Endodermal cell (in vitro differentiated cells): Measurements from ENCODE around the gene FRMD3. TPM values are rescaled to one million over a fixed set of nuclear protein-coding genes. Genes with fewer than 3 reads are reported as not detected.

Source experiments
- DNase-seq: peaks from one replicate; pipeline ENCODE4 v3.0.0-alpha.2; 2017
- H3K27ac ChIP-seq: 2 replicates; pipeline ENCODE4 v1.5.1; 2013; ENCODE audit warnings: mild to moderate bottlenecking, low read depth, low read length, moderate library complexity
- H3K27me3 ChIP-seq: 2 replicates; pipeline ENCODE4 v1.6.1; 2013; ENCODE audit warnings: mild to moderate bottlenecking, low read length, moderate library complexity; ENCODE audit not compliant: insufficient read depth, control insufficient read depth, poor library complexity, severe bottlenecking
- H3K36me3 ChIP-seq: 2 replicates; pipeline ENCODE4 v1.7.0; 2013; ENCODE audit warnings: mild to moderate bottlenecking, low read length, moderate library complexity; ENCODE audit not compliant: control insufficient read depth, insufficient read depth
- H3K4me1 ChIP-seq: one replicate; pipeline ENCODE4 v1.7.0; 2013; ENCODE audit warnings: low read length; ENCODE audit not compliant: control insufficient read depth, insufficient read depth
- H3K4me3 ChIP-seq: 2 replicates; pipeline ENCODE4 v1.5.1; 2013; ENCODE audit warnings: mild to moderate bottlenecking, low read length, moderate library complexity
- H3K9ac ChIP-seq: 2 replicates; pipeline ENCODE4 v1.6.1; 2013; ENCODE audit warnings: mild to moderate bottlenecking, low read length, moderate library complexity; ENCODE audit not compliant: poor library complexity, severe bottlenecking; ENCODE audit errors: extremely low read depth
- H3K9me3 ChIP-seq: 2 replicates; pipeline ENCODE4 v1.6.1; 2013; ENCODE audit warnings: mild to moderate bottlenecking, low read length, moderate library complexity; ENCODE audit not compliant: control insufficient read depth
- H3K27ac Mint-ChIP-seq: 2 replicates; pipeline ENCODE4 v1.8.0; 2020; ENCODE audit warnings: mixed read lengths
- H3K27me3 Mint-ChIP-seq: 2 replicates; pipeline ENCODE4 v1.8.0; 2021; ENCODE audit warnings: mild to moderate bottlenecking, mixed read lengths; ENCODE audit not compliant: insufficient read depth
- H3K36me3 Mint-ChIP-seq: 2 replicates; pipeline ENCODE4 v1.8.0; 2020; ENCODE audit warnings: low read depth, mixed read lengths
- H3K4me1 Mint-ChIP-seq: 2 replicates; pipeline ENCODE4 v1.8.0; 2020; ENCODE audit warnings: mixed read lengths
- H3K4me3 Mint-ChIP-seq: 2 replicates; pipeline ENCODE4 v1.8.0; 2020; ENCODE audit warnings: mild to moderate bottlenecking, moderate library complexity, mixed read lengths
- H3K9me3 Mint-ChIP-seq: 2 replicates; pipeline ENCODE4 v1.8.0; 2020; ENCODE audit warnings: mild to moderate bottlenecking, mixed read lengths
- CTCF ChIP-seq: fragments of 200-600 bp; sonication (generic); conservative IDR thresholded peaks from 2 replicates; pipeline ENCODE4 v1.5.0; 2021; ENCODE audit warnings: antibody characterized with exemption, mild to moderate bottlenecking
- WGBS, 2 experiments: methylation state at CpG; one replicate each; pipeline versions ENCODE4 v1.1.5 to v1.1.7; 2013; ENCODE audit warnings: missing lambda C conversion rate in 2 of 2, mixed read lengths in 1 of 2; ENCODE audit not compliant: insufficient coverage in 1 of 2, insufficient read length in 1 of 2; 5-methylcytosine and 5-hydroxymethylcytosine counted together
- long read RNA-seq, 4 experiments: library from polyadenylated mRNA in 2 of 4; library from RNA in 1 of 4; library from capped mRNA in 1 of 4; stranded (forward) in 3 of 4; unstranded in 1 of 4; transcript quantifications; one replicate each; pipeline ENCODE4 v2.0.0, GENCODE V29; 2020 to 2021; ENCODE audit warnings: inconsistent platforms in 1 of 4
- polyA plus RNA-seq, 2 experiments: library from polyadenylated mRNA; stranded (reverse); fragments of 50-300 nt; gene quantifications; one replicate each; pipeline ENCODE4 v1.2.3, GENCODE V29; 2013
- total RNA-seq, 2 donors: library from RNA; stranded (reverse); fragmentation: NEBNext Ultra II Directional in 1 of 2; extraction: Animal tissue kit (Norgen Biotek cat#: 25700) in 1 of 2; gene quantifications; 2 replicates in 1 of 2; 3 replicates in 1 of 2; pipeline ENCODE4 v1.2.1, GENCODE V29; 2021

FRMD3 gene
- total RNA-seq: under 1 TPM; 0.13 to 0.35 TPM
- polyA plus RNA-seq (2013, experiment 1 of 2): 3.0 TPM
- polyA plus RNA-seq (2013, experiment 2 of 2): 2.2 TPM
- long read RNA-seq, experiment 1: 0 reads
- long read RNA-seq, experiment 2: 0 reads
- long read RNA-seq, experiment 3: 0 reads
- long read RNA-seq, experiment 4: 0 reads

DNA sequence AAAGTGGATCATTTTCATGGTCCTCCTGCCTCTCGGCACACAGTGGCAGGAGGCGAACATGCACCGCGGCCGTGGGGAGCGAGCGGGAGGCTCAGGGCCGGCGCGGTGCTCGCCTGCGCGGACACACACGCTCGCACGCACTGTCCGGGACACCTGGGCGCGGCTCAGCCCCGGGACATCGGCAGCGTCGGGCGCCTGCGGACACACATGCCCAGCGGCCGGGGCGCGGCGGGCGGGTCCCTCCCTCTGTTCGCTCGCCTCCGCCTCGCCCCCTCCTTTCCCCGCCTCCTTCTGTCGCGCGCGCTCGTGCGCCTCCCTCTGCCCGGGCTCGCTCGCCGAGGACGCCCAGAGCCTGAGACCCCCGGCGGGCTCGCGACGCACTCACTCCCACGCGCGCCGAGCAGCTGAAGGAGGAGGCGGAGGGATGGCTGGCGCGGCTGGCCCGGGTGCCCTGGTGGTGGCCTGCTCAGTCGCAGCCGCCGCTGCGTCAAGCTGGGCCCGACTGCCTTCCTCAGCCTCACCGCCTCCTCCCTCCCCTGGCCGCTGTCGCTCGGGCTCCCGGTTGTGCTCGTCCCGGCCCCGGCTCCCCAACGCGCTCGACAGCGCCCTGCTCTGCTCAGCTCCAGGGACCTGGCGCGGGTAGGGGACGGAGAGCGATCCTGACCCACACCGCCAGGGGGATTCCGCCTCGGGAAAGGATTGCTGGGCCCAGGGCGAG, at the start of gene FRMD3:
Gene FRMD3, minus strand, starts transcription at position 230 of the 718 bp plus-strand sequence. Its CDS starts 170 bp downstream, at position 60.
- no peak within 1 kb of the TSS for H3K27ac ChIP-seq
- no peaks in the 10 kb centered on the region for H3K36me3 ChIP-seq
- peaks cover 69% of the 10 kb centered on the region for H3K27me3 ChIP-seq
- H3K9ac ChIP-seq: no peak within 1 kb of the TSS
- peaks cover 12% of the 10 kb centered on the region for H3K4me1 Mint-ChIP-seq
- no peak within 1 kb of the TSS for H3K27ac Mint-ChIP-seq
- no peaks in the 10 kb centered on the region for H3K36me3 Mint-ChIP-seq
- peaks cover 94% of the 10 kb centered on the region for H3K27me3 Mint-ChIP-seq
- H3K4me1 ChIP-seq: peaks cover 9% of the 10 kb centered on the region
- 0 to 1% methylated on average over 13 to 85 of the region's 85 CpGs for WGBS, 2 experiments
- H3K4me3 Mint-ChIP-seq: peak within 1 kb of the TSS; percentile 51
- peak within 1 kb of the TSS; percentile 76 for H3K4me3 ChIP-seq
- peak; percentile 86 for TF ChIP-seq CTCF
- H3K9me3 ChIP-seq: no peaks in the 10 kb centered on the region
- DNase-seq: peak; percentile 94
- no peaks in the 10 kb centered on the region for H3K9me3 Mint-ChIP-seq

DNA sequence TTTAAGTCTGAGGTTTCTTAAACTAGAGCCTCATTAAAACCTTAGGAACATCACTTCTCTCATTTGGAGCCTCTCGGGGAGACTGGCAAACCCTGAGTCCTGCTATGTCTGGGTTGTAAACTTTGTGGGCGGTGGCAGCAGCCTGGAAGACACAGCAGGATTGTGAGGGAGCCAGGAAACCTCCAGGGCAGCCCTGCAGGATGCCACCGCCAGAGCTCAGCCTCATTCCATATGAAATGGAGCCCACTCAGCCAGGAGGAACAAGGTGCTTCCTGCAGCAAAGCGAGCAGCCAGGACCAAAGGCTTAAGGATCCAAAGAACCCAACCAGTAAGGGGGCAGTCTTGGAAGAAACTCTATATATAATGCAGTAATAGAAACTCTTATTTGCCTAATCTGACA, 46.8 kb upstream of the FRMD3 start:
- Mint-ChIP-seq H3K27ac (no peak overlapping the region), H3K36me3 (no peaks in the 10 kb centered on the region), H3K9me3 (peaks cover 2% of the 10 kb centered on the region), H3K27me3 (no peaks in the 10 kb centered on the region), H3K4me3 (no peak overlapping the region), H3K4me1 (no peaks in the 10 kb centered on the region)
- Histone ChIP-seq H3K36me3 (no peaks in the 10 kb centered on the region), H3K9me3 (no peaks in the 10 kb centered on the region), H3K4me1 (no peaks in the 10 kb centered on the region), H3K4me3 (no peak overlapping the region), H3K27ac (no peak overlapping the region), H3K9ac (no peak overlapping the region), H3K27me3 (no peaks in the 10 kb centered on the region)
- no peak for TF ChIP-seq CTCF
- WGBS, 2 experiments: 61 to 64% methylated on average over 2 to 4 of the region's 4 CpGs
- DNase-seq: no peak

GRCh38 chr9:83583151-83584014, 45.2 kb upstream of the FRMD3 start:
- DNase-seq: peak; percentile 90
- WGBS, 2 experiments: 33 to 81% methylated on average over 2 to 6 of the region's 6 CpGs
- no peaks in the 10 kb centered on the region for H3K36me3 Mint-ChIP-seq

More at GRCh38 chr9:83583151-83584014, 45.2 kb upstream of the FRMD3 start:
- Mint-ChIP-seq H3K9me3 (peaks cover 2% of the 10 kb centered on the region), H3K27ac (no peak overlapping the region), H3K27me3 (no peaks in the 10 kb centered on the region), H3K4me1 (no peaks in the 10 kb centered on the region), H3K4me3 (no peak overlapping the region)
- no peak overlapping the region for H3K9ac ChIP-seq
- H3K36me3 ChIP-seq: no peaks in the 10 kb centered on the region
- H3K27ac ChIP-seq: no peak overlapping the region
- H3K9me3 ChIP-seq: peaks cover 4% of the 10 kb centered on the region
- H3K4me1 ChIP-seq: no peaks in the 10 kb centered on the region
- H3K4me3 ChIP-seq: no peak overlapping the region
- no peaks in the 10 kb centered on the region for H3K27me3 ChIP-seq
- TF ChIP-seq CTCF: peak; percentile 92
